Kidney (tissue), 14 donors: Measurements from ENCODE around the gene TOP3A. TPM values are rescaled to one million over a fixed set of nuclear protein-coding genes. Genes with fewer than 3 reads are reported as not detected.

Experiments
- DNase-seq, 5 donors: peaks; one replicate each; pipeline ENCODE4 v3.0.0-alpha.2; 2013 to 2020
- FAIRE-seq: peaks from 2 replicates; lab custom pipeline; 2012; peaks lifted over from hg19 to GRCh38; lab: Jason Lieb, UNC
- H3K27ac ChIP-seq, 2 donors: one replicate each; pipeline ENCODE4 v1.7.0; 2013; ENCODE audit warnings: low read depth in 2 of 2, low read length in 2 of 2, inconsistent platforms in 1 of 2
- H3K27me3 ChIP-seq: one replicate; pipeline ENCODE4 v1.7.1; 2013; ENCODE audit warnings: low read length, inconsistent platforms; ENCODE audit not compliant: control insufficient read depth, insufficient read depth
- H3K36me3 ChIP-seq, 3 donors: one replicate each; pipeline versions ENCODE4 v1.7.0 to v1.7.1; 2013; ENCODE audit warnings: low read length in 3 of 3, control low read depth in 1 of 3, inconsistent platforms in 1 of 3; ENCODE audit not compliant: insufficient read depth in 3 of 3, control insufficient read depth in 2 of 3
- H3K4me1 ChIP-seq, 3 donors: one replicate each; pipeline versions ENCODE4 v1.7.0 to v1.7.1; 2013; ENCODE audit warnings: low read length in 3 of 3, inconsistent platforms in 1 of 3, low read depth in 1 of 3; ENCODE audit not compliant: control insufficient read depth in 2 of 3, insufficient read depth in 2 of 3
- H3K4me3 ChIP-seq, 3 donors: one replicate each; pipeline versions ENCODE4 v1.7.0 to v1.8.1; 2013; ENCODE audit warnings: low read length in 3 of 3, control low read depth in 1 of 3, inconsistent platforms in 1 of 3
- H3K9ac ChIP-seq, 3 donors: one replicate each; pipeline versions ENCODE4 v1.7.0 to v1.7.1; 2013; ENCODE audit warnings: low read length in 3 of 3, control low read depth in 1 of 3, inconsistent platforms in 1 of 3
- H3K9me3 ChIP-seq, 3 donors: one replicate each; pipeline versions ENCODE4 v1.7.0 to v1.7.1; 2013; ENCODE audit warnings: low read length in 3 of 3, control low read depth in 1 of 3, inconsistent platforms in 1 of 3; ENCODE audit not compliant: control insufficient read depth in 2 of 3, insufficient read depth in 1 of 3
- intact Hi-C: fragments of 100-400 bp; cut with DNase I; formaldehyde crosslinking; loops from one replicate; pipeline ENCODE4 v1.11.1; 2022
- polyA plus RNA-seq: library from polyadenylated mRNA; stranded (reverse); fragments of 350-450 nt; fragmentation: Illumina TruSeq; extraction: RNeasy Lipid Tissue Mini Kit (QIAGEN cat#74804); gene quantifications from one replicate; pipeline ENCODE4 v1.2.3, GENCODE V29; 2014; ENCODE audit warnings: low read depth, low replicate concordance; ENCODE audit not compliant: insufficient read depth
- total RNA-seq: library from RNA; stranded (reverse); fragmentation: NEBNext Ultra II Directional; extraction: Animal tissue kit (Norgen Biotek cat#: 25700); gene quantifications from one replicate; pipeline ENCODE4 v1.2.1, GENCODE V29; 2021
- TF ChIP-seq, protein P1 (sequence below): IDR thresholded peaks from 3 replicates; pipeline ENCODE4 v1.5.1; 2012; ENCODE audit warnings: mild to moderate bottlenecking, moderate library complexity, borderline replicate concordance; ENCODE audit not compliant: insufficient read depth; ENCODE audit errors: extremely low read depth
- donor health status: control.
- donor health status: control.
- donor health status: control.
- donor health status: control.
- donor health status: control.
- donor health status: DM: yes; HTN: yes; CAD: no.
- donor health status: Normal renal cell carcinoma (clear cell type).

Gene TOP3A
- total and polyA plus RNA-seq, 2 donors from 2014 or later, result 7.9 to 30.3 TPM

DNA sequence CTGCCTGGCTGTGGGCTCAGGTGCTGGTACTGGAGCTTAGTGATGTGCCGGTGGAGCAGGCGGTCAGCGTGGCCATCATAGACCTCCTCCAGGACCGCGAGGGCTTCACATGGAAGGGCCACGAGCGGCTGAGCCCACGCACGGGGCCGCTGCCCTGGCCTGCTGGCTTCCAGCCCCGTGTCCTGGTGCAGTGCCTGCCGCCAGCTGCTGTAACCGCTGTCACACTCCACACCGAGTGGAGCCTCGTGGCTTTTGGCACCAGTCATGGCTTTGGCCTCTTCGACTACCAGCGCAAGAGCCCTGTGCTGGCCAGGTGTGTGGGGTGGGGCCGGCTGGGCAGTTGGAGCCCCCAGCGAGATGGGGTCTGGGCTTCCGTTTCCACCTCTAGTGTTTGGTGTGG is 77.3 kb downstream of the TOP3A start:
- TF ChIP-seq, protein P1, sequence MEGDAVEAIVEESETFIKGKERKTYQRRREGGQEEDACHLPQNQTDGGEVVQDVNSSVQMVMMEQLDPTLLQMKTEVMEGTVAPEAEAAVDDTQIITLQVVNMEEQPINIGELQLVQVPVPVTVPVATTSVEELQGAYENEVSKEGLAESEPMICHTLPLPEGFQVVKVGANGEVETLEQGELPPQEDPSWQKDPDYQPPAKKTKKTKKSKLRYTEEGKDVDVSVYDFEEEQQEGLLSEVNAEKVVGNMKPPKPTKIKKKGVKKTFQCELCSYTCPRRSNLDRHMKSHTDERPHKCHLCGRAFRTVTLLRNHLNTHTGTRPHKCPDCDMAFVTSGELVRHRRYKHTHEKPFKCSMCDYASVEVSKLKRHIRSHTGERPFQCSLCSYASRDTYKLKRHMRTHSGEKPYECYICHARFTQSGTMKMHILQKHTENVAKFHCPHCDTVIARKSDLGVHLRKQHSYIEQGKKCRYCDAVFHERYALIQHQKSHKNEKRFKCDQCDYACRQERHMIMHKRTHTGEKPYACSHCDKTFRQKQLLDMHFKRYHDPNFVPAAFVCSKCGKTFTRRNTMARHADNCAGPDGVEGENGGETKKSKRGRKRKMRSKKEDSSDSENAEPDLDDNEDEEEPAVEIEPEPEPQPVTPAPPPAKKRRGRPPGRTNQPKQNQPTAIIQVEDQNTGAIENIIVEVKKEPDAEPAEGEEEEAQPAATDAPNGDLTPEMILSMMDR, result no peak
- Histone ChIP-seq H3K27ac (no peak overlapping the region), H3K36me3 (peaks cover 0 to 7% (median 3%) of the 10 kb centered on the region in 3 donors), H3K9ac (no peak overlapping the region), H3K27me3 (no peaks in the 10 kb centered on the region), H3K4me3 (no peak overlapping the region), H3K4me1 (no peaks in the 10 kb centered on the region), H3K9me3 (no peaks in the 10 kb centered on the region)
- intact Hi-C loops, result no loop called here
- DNase-seq (peak in 1 of 5 donors; percentile 46), FAIRE-seq (no peak)

DNA sequence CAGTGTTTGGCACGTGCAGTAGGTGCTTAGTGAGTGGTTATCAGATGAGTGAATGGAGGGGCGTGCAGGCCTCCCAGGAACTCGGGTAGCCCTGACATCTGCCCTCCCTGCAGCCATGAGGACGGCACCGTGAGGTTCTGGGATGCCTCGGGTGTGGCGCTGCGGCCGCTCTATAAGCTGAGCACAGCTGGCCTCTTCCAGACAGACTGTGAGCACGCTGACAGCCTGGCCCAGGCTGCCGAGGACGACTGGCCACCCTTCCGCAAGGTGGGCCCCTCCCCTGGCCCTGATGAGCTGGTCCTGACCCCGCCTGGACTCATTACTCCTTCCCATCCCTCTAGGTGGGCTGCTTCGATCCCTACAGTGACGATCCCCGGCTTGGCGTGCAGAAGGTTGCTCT is 78.3 kb downstream of the TOP3A start:
- H3K4me1 ChIP-seq, result no peaks in the 10 kb centered on the region
- peaks cover 0 to 7% (median 3%) of the 10 kb centered on the region in 3 donors for H3K36me3 ChIP-seq
- no peak overlapping the region for H3K4me3 ChIP-seq
- FAIRE-seq, result no peak
- no peak overlapping the region for H3K27ac ChIP-seq
- H3K9me3 ChIP-seq, result no peaks in the 10 kb centered on the region
- peak in 1 of 5 donors; percentile 58 for DNase-seq
- H3K27me3 ChIP-seq, result no peaks in the 10 kb centered on the region
- intact Hi-C loops, result no loop called here
- TF ChIP-seq, protein P1, result no peak
- no peak overlapping the region for H3K9ac ChIP-seq

DNA sequence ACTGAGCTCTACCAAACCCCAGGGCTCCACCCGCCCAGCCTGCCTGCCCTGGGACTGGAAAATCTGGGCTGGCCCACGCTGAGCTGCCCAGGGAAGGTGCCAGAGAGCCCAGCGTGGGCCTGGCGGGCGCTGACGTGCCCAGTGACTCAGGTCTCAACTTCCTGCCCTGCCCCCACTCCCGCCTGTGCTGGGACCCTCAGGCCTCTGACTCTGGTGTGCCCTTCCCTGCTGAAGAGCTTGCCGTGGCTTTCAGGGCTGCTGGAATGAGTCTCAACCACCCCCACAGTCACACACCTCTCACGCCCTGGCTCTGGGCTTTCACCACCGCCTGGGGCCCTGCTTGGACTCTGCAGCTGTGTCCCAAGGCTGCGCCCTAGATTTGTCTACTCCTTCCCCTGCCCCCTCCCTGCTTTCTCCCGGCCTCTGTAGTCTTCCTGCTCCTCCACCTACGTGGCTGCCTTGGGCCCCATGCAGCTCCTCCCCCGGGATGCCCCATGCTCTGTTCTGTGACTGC is 79.0 kb downstream of the TOP3A start:
- no peak overlapping the region for H3K4me3 ChIP-seq
- no peak for FAIRE-seq
- H3K36me3 ChIP-seq, result peaks cover 0 to 7% (median 3%) of the 10 kb centered on the region in 3 donors
- TF ChIP-seq, protein P1, result no peak
- no peaks in the 10 kb centered on the region for H3K27me3 ChIP-seq
- H3K9ac ChIP-seq, result no peak overlapping the region
- no peaks in the 10 kb centered on the region for H3K4me1 ChIP-seq
- no peak for DNase-seq
- intact Hi-C loops, result no loop called here
- no peaks in the 10 kb centered on the region for H3K9me3 ChIP-seq
- H3K27ac ChIP-seq, result no peak overlapping the region
